Subcutaneous adipose tissue (tissue), 4 donors: ENCODE data around the gene TMX1. TPM values are rescaled to one million over a fixed set of nuclear protein-coding genes. Genes with fewer than 3 reads are reported as not detected.

Source experiments
- total RNA-seq, 4 donors: library from RNA; depleted of rRNA; stranded (reverse); fragments of >200 nt; gene quantifications; one replicate each; pipeline ENCODE4 v1.1.0, GENCODE V29; 2016
- TF ChIP-seq, protein P1 (sequence below): fragments of 450-650 bp; IDR thresholded peaks from one replicate; pipeline ENCODE4 v1.5.1; 2016; ENCODE audit warnings: low read depth, mild to moderate bottlenecking, control low read depth, antibody characterized with exemption, moderate library complexity

TMX1 gene
- total RNA-seq, 4 donors from 2014 or later, result 32.0 to 54.6 (median 47.7) TPM

DNA sequence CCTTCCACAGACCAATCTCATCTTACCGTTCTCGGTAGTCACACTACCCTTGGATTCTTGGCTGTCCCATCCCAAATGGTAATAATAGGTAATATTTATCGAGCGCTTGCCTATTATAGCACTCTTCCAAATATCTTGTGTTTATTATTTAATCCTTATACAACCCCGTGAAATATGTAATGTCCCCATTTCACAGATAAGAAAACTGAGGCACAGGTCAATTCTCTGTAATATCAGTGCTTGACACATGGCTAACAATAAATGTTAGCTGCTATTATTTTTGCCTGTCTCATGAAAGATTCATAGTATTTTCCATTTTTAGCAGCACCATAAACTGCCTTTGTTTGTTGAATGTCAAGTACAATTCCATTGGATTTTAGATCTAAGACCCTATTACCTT is 4.5 kb downstream of the TMX1 start:
- TF ChIP-seq, protein P1, sequence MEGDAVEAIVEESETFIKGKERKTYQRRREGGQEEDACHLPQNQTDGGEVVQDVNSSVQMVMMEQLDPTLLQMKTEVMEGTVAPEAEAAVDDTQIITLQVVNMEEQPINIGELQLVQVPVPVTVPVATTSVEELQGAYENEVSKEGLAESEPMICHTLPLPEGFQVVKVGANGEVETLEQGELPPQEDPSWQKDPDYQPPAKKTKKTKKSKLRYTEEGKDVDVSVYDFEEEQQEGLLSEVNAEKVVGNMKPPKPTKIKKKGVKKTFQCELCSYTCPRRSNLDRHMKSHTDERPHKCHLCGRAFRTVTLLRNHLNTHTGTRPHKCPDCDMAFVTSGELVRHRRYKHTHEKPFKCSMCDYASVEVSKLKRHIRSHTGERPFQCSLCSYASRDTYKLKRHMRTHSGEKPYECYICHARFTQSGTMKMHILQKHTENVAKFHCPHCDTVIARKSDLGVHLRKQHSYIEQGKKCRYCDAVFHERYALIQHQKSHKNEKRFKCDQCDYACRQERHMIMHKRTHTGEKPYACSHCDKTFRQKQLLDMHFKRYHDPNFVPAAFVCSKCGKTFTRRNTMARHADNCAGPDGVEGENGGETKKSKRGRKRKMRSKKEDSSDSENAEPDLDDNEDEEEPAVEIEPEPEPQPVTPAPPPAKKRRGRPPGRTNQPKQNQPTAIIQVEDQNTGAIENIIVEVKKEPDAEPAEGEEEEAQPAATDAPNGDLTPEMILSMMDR, result no peak

DNA sequence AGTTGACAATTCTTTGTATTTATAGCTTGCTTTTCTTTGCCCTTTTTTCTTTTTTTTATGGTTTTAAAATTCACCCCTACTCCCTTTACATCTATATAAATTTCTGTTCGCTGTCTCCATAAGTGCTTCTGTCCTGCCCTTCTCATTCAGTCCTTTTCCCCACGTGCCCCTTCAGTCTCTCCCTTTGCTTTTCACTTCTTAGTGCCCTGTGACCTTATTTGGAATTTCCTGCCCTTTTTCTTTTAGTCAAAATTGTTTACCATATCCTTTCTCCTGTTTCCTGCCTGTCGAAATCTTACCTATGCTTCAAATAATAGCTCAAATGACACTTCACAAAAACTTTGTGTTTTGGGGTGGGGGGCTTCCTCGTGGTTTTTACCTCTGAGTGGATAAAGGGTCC is 6.0 kb downstream of the TMX1 start:
- TF ChIP-seq, protein P1, result no peak

DNA sequence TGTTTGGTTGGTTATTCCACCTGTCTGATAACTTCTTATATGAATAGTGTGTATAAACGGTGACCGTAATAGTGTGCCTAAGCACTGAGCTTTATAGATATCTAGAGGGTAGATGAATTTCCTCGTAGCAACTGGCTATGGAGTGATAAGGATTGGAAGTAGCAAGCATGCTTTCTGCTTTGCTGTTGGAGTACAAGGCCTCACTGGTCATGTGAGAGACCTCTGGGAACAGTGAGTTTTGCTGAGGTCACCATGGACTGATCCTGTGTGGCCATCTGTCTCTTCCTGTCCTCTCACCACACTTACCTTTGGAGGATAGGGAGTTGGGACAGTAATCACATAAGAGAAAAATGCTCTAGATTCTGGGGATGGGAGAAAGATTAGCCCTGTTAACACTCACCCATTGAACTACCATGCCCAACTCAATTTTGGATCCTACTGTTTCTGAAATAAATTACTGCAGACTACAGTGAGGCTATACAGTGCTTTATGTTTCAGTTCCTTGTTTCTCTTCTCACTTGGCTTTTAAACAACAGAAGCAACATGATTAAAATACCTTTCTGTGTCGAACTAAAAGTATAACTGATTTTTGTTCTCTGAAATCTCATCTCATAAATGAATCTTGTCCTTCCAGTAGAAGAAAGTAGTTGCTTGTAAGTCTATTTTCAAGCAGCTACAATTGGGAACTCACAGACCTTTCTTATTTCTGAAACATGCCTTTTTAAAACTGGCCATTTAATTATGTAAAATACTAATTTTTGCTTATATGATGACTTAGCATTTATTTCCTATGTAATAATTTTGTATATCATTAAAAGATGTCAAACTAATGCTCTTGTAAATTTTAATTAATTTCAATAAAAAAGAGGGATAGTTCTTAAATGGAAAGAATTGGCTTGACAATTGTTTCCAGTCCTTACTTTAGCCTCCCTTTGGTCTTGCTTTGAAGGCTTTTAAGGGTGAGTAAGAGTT is 8.3 kb downstream of the TMX1 start:
- TF ChIP-seq, protein P1, result no peak

DNA sequence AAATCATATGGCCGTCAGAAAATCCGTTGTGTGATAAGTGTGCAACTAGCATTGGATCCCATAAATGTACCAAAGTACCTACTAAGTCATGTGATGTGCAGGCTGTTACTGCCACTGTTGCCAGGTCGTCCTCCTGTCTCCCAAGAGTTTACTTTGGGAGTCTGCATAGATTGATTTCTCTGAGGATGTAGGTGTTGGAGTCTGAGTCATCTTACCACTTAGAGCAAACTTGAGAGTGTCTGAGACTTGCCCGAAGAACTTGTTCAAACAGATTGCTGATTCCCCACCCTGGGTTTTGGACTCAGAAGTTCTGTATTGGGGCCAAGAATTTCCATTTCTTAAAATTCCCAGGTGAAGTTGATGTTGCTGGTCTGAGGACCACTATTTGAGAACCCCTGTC is 11.4 kb downstream of the TMX1 start:
- TF ChIP-seq, protein P1, result no peak

DNA sequence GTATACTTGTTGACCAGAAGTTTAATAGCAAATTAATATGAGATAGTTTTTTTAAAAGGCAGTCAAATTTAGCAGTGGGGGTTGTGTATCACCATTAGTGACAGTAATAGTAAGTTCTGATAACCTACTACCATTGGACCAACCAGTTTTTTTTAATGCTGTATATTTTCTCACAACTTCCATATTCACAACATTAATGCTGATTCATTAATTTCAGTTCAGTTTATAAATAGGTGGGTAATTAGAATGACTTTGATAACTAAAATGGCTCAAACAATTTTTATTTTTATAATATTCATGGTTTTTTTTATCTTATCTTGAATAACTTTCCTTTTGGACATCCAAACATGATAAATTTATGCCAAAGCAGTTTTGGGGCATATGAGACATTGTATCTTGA is 13.8 kb downstream of the TMX1 start:
- TF ChIP-seq, protein P1, result no peak

GRCh38 chr14:51258280-51258679 is 18.2 kb downstream of the TMX1 start:
- TF ChIP-seq, protein P1, result no peak

DNA sequence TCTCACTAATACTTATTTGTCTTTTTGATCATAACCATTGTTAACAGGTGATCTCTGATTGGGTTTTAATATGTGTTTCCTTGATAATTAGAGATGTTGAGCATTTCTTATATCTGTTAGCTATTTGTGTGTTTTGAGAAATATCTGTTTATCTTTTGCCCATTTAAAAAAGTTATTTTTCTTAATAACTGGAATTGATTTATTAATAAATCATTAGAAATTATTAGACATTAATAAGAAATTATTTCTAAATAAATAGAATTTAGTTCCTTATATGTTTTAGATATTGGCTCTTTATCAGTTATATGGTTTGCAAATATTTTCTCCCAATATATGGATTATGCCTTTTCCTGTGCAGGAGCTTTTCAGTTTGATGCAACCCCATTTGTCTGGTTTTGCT is 18.7 kb downstream of the TMX1 start:
- TF ChIP-seq, protein P1, result no peak
